Activated CD8-positive, alpha-beta memory T cell treated with anti-CD3 and anti-CD28 coated beads for 24 hours (primary cell): ENCODE results near the gene FAM78B.

Experiments
- DNase-seq: peaks from one replicate; pipeline ENCODE4 v3.0.0-alpha.2; 2020

Gene FAM78B

DNA sequence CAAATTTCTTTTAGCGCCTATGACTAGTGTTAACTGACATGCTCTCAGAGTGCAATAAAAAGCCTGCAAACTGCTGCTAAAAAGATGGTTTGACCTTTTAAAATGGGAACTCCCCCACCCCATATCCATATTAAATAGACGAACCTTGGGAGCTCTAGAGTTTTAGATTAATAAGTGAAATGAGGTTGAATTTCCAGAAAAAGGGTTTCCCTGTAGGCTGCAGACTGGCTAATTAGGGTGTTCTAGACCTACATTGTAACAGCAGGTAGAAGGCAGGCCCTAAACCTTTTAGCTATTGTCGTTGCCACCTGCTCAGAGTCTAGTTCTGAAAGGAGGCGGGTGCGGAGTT lies 2.2 kb downstream of the FAM78B start:
- no peak for DNase-seq

- DNase-seq: no peak
Observed at GRCh38 chr1:166159656-166160055, 7.1 kb downstream of the FAM78B start.

DNA sequence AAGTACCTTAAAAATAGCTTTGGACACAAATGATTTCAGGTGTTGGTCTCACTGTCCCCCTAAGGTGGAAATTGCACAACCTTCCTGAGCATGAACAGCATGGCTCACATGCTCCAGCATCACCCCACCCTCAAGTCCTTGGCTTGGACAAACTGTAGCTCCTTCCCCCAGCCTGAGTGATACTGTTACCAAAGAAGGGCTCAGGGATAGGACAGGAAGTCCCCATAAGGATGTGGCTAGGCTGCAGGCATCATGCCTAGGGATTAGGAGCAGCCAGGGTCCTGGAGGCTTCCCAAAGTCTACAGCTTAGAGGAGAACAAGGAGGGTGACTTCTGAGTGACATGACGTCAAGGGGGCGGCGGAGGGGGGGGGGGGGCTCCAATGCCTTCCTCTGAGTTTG lies 10.1 kb downstream of the FAM78B start:
- no peak for DNase-seq

DNA sequence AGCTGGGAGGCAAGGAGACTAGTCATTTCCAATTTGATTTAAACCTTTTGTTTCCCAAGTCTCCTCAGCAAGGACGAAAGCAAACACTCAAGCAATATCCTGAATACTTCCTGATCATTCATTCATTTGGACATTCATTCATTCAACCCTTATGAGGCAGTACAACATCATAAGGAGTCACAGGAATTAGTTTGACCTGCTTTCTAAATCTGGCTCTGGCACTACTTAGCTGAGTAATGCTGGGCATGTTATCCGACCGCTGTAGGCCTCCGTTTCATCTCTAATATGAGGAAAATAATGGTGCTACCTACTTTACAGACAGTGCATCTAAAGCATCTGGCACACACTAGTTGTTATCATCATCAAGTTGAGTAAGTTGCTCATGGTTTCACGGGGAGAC lies 11.7 kb downstream of the FAM78B start:
- DNase-seq: no peak

- no peak for DNase-seq
Observed at GRCh38 chr1:166153525-166154314, 13.1 kb downstream of the FAM78B start.

DNA sequence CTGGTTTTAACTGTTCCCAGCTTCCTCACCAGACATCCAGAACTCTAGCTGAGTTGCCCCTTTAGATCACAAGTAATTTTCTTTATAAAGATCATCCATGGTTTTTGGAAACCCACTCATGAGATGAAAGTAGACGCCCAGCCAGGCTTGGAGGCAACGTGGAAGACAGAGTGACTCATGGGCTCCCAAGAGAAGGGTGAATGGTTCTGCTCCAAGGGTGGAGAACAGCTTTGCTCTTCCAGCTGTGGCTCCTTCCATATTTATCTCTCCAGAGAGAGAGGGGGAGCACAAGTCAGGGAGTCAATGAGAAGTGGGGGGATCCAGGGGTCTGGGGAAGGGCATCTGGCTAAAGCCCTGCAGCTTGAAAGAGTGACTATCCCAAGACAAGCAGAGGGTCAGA lies 13.8 kb downstream of the FAM78B start:
- DNase-seq: no peak

- DNase-seq: no peak
Observed at GRCh38 chr1:166151804-166152203, 15.0 kb downstream of the FAM78B start.

DNA sequence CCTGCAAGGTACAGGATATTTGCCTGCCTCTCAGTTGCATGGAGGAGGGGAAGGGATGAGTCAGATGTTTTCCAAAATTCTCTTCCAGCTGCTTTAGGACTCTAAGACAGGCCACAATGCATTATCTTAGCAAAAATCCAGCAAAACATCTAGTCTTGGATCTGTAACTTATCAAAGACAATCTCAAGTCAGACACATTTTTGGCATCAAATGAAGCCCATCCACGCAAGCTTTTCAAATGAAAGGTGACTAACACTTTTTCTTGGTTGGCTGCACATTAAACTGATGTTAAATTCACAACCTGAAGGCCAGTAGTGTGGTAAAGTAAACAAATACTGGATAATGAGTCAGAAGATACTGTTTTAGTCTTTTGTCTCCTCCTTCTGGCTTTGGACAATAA lies 21.3 kb downstream of the FAM78B start:
- DNase-seq: no peak

- DNase-seq: no peak
Observed at GRCh38 chr1:166141969-166142368, 24.8 kb downstream of the FAM78B start.

GRCh38 chr1:166140251-166140650 lies 26.6 kb downstream of the FAM78B start:
- DNase-seq: no peak

- no peak for DNase-seq
Observed at GRCh38 chr1:166139735-166140134, 27.1 kb downstream of the FAM78B start.

- no peak for DNase-seq
Observed at GRCh38 chr1:166136699-166137401, 30.0 kb downstream of the FAM78B start.

DNA sequence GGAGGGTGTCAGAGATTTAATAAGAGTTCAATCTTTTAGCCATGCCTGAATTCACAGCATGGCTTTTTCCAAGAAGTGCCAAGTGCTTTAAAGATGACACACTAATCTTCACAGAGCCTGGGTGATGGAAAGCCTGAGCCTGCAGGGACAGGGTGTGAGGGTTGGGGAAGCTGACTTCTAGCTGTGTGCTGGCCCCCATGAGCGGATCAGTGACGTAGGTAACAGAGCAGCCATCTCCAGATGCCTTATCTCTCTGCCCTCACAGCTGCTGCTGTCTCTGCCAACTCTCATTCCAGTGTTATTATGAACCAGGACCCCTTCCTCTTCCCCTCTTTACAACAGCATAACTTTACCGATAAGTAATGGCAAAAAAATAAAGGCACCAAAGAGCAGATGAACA lies 30.6 kb downstream of the FAM78B start:
- DNase-seq: no peak

GRCh38 chr1:166133857-166134256 lies 32.9 kb downstream of the FAM78B start:
- no peak for DNase-seq

- no peak for DNase-seq
Observed at GRCh38 chr1:166133276-166133841, 33.4 kb downstream of the FAM78B start.

DNA sequence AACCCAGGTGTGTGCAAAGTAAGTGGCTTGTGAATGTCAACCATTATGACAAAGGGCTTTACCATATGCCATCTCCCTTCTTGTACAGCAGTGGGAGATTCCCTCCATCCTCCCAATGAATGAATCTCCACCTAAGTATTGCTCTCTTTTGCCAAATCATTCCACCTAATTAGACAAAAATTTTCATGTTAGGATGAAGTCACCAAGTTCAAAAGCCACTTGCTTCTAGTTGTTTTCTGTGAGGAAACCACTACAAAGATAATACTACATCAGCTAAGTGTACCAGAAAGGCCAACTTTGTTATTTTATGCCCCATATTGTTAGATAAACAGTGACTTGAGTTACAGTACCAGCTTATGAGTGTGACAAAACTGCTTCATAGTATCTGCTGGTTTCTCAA lies 34.3 kb downstream of the FAM78B start:
- DNase-seq: no peak

DNA sequence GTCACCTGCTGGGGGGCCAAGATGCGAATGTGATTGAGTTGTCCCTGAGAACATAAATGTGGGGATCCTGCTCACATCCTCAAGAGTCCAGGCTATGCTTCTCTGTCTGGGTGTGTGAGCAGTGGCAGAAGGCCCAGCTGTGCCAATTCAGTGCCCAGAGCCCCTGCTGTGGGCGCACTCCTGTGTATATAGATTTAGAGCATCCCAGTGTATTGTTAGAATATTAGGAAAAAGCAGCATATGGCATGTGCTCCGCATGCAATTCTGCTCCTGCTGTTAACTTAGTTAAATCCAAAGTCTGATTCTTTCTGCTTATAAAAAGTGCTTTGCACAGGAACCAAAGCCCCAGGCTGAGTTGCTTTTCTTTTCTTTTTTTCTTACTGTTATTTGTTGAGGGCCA lies 37.8 kb downstream of the FAM78B start:
- no peak for DNase-seq

- no peak for DNase-seq
Observed at GRCh38 chr1:166128195-166128594, 38.6 kb downstream of the FAM78B start.

DNA sequence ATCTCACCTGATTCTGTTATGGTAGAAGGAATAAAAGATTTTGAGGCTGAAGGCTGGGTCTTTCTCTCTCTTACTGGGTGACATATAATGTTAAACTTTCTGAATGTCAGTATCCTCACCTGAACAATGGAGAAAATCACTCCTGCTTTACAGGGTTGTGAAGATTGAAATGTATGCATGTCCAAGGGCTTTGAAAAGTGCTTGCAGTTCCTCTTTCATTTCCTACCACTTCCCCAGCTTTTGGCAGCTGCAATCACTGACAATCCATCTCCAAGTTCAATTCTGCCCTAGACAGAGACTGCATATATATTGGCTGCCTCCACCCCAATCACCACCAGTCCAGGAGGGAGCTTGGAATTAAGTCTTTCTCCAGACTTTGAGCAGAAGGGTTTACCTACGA lies 39.8 kb downstream of the FAM78B start:
- no peak for DNase-seq

DNA sequence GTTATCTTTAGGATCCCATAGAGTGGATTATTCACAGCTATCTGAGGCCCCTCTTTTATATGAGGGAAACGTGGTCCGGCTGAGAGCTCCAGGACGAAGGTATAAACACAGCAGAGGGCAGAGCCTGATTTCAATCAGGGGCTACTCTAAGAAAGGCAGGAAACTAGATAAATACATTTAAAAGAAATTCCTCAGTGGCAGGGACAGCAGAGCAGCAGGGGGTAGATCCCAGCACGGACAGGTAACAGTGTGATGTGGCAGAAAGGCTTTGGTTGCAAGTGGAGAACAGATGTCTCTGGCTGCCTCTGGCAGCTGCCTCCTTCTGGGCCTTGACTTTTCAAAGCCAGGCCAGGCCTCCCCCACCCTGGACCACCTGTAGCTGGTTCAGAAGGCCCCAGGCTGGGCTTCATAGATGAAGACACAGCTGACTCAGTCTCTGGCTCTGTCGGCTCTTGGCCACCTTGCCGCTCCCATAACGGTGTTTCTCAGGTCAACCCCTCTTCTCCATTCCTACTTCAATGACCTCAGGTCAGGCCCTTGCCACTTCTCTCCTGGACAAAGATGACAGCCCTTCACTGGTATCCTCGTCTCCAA lies 43.8 kb downstream of the FAM78B start:
- no peak for DNase-seq

DNA sequence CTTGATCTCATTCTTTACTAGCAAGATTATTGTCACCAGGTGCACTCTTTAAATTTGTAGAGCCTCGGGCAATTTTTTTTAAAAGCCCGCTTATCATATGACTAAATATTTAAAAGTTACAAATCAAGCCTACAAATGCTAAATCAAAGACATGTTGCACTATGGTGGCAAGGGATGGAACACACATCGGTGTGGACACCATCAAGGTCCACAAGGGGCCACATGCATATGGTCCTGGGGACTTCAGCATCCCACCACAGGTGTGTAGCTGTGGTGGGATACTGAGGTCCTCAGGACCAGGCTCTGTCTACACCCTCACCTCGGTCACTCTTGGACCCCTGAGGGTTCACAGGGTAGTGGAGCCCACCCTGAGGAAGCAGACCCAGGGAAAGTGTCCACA lies 45.8 kb downstream of the FAM78B start:
- no peak for DNase-seq

GRCh38 chr1:166120281-166120680 lies 46.5 kb downstream of the FAM78B start:
- no peak for DNase-seq

- DNase-seq: no peak
Observed at GRCh38 chr1:166119471-166119965, 47.3 kb downstream of the FAM78B start.

DNA sequence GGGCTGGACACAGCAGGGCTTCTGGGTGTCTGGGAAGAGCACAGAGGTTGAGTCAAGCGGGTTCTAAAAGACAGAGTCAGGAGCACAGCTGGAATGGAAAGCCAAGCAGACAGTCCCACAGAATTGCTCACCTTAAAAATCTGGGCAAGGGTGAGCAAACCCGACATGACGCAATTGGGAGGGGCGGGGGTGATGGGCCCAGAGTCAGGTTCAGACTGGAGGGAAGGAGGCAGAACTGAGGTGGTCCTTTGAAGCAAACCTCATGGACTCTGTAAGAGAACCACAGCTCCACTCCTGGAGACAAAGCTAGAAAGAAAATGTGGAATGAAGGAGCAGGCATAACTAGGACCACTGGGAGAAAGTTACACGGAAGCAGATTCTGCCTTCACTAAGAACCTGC lies 49.0 kb downstream of the FAM78B start:
- DNase-seq: no peak
